ENCODE results near the gene SLIT3.

The SLIT3 gene

DNA sequence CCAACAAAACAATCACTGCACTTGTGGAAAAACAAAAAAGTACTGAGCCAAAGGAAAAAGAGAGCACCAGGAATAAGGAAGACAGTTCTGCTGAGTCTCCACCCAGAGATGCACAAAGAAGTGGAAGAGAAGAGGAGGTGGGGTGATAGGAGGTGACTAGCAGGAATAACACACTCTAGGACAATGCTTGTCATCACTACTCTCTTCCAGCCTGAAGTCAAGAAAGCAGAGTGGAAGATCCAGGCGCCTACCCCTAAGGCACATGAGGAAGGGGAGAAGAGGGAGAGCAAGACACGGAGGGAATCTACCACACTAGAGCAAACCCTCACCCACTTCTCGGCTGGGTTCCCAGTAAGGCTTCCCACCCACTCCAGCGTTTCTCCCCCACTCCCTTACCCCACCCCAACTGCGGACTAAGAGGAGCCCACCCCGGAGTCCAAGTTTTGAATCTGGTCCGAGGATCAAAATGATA lies 1.7 kb downstream of the SLIT3 start:
- peak; percentile 19 for DNase-seq (ENCODE audit: low read depth, low spot score)

DNA sequence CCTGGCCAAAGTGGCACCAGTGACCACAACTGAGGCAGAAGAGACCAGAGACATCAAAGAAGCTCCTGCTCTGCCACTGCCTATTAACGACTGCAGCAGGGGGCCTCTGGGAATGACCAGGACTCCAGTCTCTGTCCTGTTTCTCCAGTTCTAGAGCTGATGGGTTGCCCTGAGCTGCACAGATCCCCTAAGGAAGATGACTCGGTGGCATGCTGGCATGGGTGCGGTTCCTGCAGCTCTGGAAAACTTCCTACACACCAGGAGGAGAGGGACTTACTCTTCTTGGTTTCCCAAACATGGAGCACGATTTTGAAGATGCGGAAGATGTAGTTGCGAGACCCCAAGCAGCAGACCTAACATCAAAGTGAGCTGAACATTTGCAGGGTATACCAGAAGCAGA lies 2.7 kb downstream of the SLIT3 start:
- DNase-seq (ENCODE audit: low read depth, low spot score), result no peak

GRCh38 chr5:169296419-169297143 lies 4.4 kb downstream of the SLIT3 start:
- DNase-seq (ENCODE audit: low read depth, low spot score), result peak; percentile 19

DNA sequence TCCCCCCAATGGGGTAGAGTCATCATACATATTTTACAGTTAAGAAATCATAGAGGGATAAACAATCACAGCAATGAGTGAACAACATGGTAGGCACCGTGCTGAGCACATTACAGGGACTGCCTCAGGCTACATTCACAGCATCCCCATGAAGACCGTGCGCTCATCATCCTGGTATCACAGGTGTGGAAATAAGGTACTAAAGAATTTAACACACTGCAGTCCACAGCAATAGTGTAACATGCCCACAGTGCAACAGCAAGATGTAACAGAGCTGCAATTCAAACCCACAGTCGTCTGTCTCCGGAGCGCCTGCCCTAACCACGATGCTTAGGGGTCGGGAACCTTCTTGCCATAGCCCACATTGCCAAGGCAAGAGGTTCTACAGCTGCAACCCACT lies 5.6 kb downstream of the SLIT3 start:
- no peak for DNase-seq (ENCODE audit: low read depth, low spot score)

GRCh38 chr5:169294621-169295020 lies 6.3 kb downstream of the SLIT3 start:
- no peak for DNase-seq (ENCODE audit: low read depth, low spot score)

GRCh38 chr5:169291877-169292276 lies 9.1 kb downstream of the SLIT3 start:
- no peak for DNase-seq (ENCODE audit: low read depth, low spot score)

DNA sequence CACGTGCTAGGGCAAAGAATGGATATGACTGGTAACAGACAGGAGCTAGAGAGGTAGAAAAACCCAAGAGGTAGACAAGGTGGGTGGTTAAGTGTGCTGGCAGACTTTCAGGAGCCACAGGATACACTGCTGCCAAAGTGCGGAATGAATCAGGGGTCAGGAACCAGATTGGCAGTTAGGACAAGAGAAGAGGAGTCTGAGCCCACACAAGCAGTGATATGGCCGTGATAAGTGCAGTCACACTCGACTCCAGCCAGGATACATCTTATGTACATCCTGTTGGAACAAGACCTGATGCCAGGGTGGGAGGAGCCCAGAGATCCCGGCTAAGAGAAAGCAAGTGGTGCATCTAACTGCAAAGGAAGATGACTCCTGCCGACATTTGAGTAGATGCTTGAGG lies 10.0 kb downstream of the SLIT3 start:
- DNase-seq (ENCODE audit: low read depth, low spot score), result no peak

DNA sequence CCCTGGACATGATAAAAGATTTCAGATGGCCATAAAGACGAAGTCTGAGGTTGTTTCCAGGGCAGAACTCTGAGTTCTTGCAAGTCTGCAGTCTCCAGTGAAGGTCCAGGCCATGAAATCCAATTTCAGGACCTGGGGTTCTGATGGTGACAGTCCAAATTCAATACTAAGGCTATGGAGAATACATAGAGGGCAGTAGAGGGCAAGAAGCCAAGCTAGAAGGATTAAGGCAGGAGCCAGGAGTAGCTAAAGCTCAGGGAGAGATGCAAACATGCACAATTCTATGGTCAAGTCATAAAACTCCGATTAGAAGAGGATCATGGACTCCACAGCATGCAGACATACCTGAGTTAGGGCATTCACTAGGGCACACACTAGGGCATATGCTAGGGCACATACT lies 11.4 kb downstream of the SLIT3 start:
- DNase-seq (ENCODE audit: low read depth, low spot score), result no peak

DNA sequence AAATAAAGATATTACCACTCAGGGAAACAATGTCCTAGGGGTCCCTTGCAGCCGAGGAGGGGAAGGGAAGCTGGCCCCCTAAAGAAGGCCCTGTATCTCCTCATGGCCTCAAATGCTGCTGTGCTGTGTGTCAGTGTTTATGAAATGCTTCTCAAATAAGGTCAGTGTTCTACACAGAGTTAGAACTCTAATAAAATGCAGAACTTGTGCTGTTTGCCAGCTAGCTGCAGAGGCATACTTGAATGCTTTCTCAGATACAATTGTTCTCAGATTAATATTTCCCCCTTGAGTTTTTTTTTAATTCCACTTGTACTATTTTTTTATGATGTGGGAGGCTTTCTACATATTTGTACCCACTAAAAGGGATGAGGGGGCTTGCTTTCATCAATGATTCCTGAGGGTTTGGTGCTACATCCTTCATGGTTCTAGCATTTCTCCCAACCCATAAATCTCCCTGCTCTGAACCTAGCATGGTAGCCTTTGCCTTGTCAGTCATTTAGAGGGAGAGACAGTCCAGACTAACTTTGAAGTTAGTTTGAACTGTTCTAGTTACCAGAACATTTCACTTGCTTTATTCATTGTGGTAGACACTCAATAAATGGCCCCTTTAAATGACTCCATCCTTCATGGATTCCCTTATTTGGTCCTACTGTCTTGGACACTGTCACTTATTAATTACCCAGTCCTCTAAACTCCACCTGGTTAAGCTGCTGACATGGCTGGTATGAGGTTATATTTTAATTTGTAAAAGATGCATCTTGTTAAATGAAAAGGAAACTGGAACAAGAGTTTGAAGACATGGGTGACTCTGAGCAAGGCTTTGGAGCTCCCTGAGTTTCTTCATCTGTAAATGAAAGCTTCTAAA lies 12.6 kb downstream of the SLIT3 start:
- no peak for DNase-seq (ENCODE audit: low read depth, low spot score)

DNA sequence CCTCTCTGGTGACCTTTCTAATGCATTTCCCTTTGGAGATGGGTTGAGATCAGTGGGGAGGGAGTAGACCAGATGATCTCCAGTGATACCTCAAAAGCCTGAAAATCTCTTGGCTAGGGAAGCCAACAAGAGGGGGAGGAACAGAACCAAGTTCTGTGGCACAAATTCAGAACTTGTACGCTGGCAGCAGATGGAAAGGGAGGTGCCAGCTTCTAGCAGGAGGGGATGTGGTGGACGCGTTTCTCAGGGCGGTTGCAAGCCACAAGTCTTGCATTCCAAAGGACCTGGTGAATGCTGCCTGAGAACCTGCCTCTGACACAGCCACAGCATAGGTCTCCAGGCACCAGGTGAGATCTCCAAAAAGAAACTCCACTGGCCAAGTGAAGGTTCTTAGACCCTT lies 13.4 kb downstream of the SLIT3 start:
- peak; percentile 22 for DNase-seq (ENCODE audit: low read depth, low spot score)

DNA sequence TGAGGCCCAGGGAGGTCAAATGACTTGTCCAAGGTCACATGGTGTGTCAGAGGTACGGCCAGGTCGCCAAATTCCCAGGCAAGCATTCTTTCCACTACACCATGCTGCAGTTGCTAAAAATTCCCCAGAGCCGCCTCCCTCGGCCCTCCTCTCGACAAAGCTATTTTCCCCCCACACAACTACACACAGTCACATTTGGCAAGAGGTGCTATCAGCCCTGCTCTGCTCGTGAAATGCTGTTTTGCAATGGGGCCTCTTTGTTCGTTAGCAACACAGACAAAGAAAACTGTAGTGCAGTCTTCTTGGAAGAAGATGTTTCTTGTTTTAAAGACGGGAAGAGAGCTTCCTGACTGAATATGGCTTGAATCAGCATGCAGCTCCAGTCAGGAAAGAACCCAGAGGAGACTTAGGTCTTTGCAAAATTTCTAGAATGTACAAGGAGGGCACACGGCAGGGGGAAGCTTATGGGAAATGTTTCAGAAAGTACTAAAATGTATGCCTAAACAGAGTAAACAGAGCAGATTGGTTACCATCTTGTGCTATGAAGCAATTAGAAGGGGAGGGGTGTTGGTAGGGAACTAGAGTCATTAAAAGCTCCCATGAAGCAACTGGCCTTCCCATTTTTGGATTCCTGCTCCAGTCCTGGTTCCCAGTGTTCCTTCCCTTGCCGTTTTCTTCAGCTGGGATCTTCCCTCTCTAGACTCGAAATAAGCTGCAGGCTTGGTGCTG lies 14.2 kb downstream of the SLIT3 start:
- no peak for DNase-seq (ENCODE audit: low read depth, low spot score)

DNA sequence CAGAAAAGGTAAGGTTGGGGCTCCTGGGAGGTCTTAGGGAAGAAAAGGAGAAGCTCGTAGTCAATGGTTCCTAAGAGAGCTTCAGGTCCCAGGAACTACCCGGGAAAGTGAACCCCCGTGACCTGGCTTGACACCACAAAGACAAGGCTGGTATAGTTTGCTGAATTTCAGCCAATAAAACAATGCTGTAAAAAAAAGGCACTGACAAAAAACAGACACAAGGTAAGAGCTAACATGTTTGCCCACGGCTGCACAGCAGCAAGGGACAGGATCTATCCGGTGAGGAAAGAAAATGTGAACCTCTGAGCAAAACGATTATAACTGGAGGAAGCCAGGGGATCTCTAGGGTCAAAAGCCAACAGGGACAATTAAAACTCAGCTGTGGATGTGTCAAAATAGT lies 17.1 kb downstream of the SLIT3 start:
- no peak for DNase-seq (ENCODE audit: low read depth, low spot score)

DNA sequence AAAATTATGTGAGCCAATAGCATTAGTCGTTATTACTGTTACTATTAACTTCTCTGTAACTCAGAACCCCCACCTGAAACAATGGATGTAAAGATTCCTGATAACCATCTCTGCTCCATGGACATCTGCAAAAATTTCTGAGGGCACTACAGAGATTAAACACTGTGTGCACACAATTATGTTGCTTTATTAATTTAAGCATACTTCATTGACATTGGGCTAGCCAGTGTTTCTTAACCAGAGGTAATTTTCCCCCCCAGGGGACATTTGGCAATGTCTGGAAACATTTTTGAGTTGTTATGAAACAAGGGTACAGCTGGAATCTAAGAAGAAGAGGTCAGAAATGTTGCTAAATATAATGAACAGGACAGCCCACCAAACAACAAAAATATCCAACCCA lies 19.3 kb downstream of the SLIT3 start:
- DNase-seq (ENCODE audit: low read depth, low spot score), result no peak

- DNase-seq (ENCODE audit: low read depth, low spot score), result no peak
Measured at GRCh38 chr5:169280696-169281095, 20.2 kb downstream of the SLIT3 start.

GRCh38 chr5:169280286-169280685 lies 20.7 kb downstream of the SLIT3 start:
- no peak for DNase-seq (ENCODE audit: low read depth, low spot score)

DNA sequence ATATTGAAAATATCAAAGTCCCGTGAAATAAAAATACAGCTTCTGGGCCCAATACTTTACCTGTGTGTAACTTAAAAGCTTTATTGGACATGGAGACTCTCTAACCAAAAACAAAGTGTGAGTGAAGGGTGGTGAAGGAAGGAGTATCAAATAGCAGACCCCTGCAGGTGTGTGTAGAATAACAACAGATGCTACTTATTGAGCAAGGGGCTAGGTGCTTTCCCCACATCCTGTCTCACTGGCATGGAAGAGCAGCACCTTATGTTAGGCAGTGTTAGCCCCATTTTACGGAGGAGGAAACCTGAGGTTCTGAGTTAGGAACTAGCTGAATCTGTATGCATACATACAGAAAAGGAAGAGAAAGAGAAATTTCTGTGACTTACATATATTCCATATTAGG lies 21.8 kb downstream of the SLIT3 start:
- no peak for DNase-seq (ENCODE audit: low read depth, low spot score)

- no peak for DNase-seq (ENCODE audit: low read depth, low spot score)
Measured at GRCh38 chr5:169273881-169274280, 27.1 kb downstream of the SLIT3 start.

- DNase-seq (ENCODE audit: low read depth, low spot score), result no peak
Measured at GRCh38 chr5:169273451-169273850, 27.5 kb downstream of the SLIT3 start.

- no peak for DNase-seq (ENCODE audit: low read depth, low spot score)
Measured at GRCh38 chr5:169272731-169273427, 28.1 kb downstream of the SLIT3 start.

DNA sequence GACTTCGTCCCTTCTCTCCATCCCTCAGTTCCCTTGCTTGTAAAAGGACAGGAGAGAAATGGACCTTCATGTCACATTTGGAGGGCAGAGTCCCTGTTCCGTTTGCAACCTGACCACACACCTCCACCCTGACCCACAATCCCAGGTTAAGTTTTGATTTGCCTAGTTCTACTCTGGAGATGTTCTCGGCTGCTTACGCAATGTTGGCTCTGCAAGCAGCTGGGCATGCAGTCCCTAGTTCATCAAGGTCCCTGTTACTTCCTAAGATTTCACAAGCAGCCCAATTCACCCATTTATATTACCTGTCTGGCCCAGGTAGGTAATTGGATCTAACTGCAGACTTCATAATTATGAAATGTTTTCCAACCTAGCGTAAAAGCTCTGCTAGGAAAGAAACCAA lies 28.8 kb downstream of the SLIT3 start:
- no peak for DNase-seq (ENCODE audit: low read depth, low spot score)

DNA sequence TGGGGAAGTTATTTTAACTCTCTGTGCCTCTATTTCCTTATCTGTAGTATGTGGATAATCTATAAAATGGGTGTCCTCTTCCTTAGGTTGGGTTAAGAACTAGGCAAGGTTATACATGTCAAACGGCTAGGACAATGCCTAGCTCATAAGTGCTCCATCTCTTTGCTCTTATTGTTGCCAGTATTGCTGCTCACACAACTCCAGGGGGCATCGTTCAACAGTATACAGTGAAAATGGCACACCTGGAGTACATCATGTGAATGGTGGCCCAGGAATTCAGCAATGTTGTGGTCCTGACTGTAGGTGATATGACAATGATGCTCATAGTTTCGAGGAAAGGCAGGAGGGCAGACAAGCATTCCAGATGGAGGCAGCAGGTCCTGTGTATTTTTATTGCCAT lies 30.1 kb downstream of the SLIT3 start:
- no peak for DNase-seq (ENCODE audit: low read depth, low spot score)

GRCh38 chr5:169268019-169268418 lies 32.9 kb downstream of the SLIT3 start:
- no peak for DNase-seq (ENCODE audit: low read depth, low spot score)
